K562 (cell line): ENCODE results near the gene PARD3. TPM values are rescaled to one million over a fixed set of nuclear protein-coding genes. Genes with fewer than 3 reads are reported as not detected.

Experiments
- ATAC-seq: fragments of 200-7000 bp; cut with Tn5 transposase; 3 replicates; pipeline ENCODE4 v1.9.1; 2020; ENCODE audit warnings: moderate library complexity
- BruUV-seq: library from RNA; stranded (reverse); fragments of 400-500 nt; replicated peaks from 2 replicates; lab custom pipeline; 2021; lab: Mats Ljungman, UMichigan
- CTCF ChIA-PET: fragments of 300-600 bp; formaldehyde crosslinking; extraction: SDS; loops from one replicate; lab custom pipeline; 2021; ENCODE audit warnings: low intra/inter-chr PET ratio; lab: Yijun Ruan, JAX
- POLR2A ChIA-PET: fragments of 300-600, 350-650 bp; sonication (Branson Sonifier 250); formaldehyde crosslinking; extraction: SDS; loops from one replicate; lab custom pipeline; 2021; ENCODE audit warnings: antibody characterized with exemption, inconsistent platforms; lab: Yijun Ruan, JAX
- DNase-seq, 4 experiments: peaks; one replicate each; pipeline versions ENCODE4 v3.0.0 to v3.0.0-alpha.2; 2011 to 2018; ENCODE audit warnings: low spot score in 3 of 4, mixed read lengths in 3 of 4; ENCODE audit errors: extremely low read depth in 1 of 4
- FAIRE-seq: peaks from 2 replicates; lab custom pipeline; 2011; peaks lifted over from hg19 to GRCh38; lab: Jason Lieb, UNC
- H2AFZ ChIP-seq: 2 replicates; pipeline ENCODE4 v1.6.0; 2011; ENCODE audit warnings: low read depth, low read length, control low read depth, inconsistent platforms
- H3K27ac ChIP-seq: fragments of 200-600 bp; 3 replicates; pipeline ENCODE4 v1.8.0; 2011; ENCODE audit warnings: low read depth, mild to moderate bottlenecking, control low read depth, inconsistent platforms, low read length, moderate library complexity, mixed read lengths; ENCODE audit errors: extremely low read depth
- H3K27me3 ChIP-seq, 2 experiments: fragments of 300-600 bp in 1 of 2; 2 replicates in 1 of 2; 3 replicates in 1 of 2; pipeline versions ENCODE4 v1.6.0 to v1.8.0; 2011; ENCODE audit warnings: inconsistent platforms in 2 of 2, low read length in 2 of 2, mild to moderate bottlenecking in 1 of 2, mixed read lengths in 1 of 2, moderate library complexity in 1 of 2; ENCODE audit not compliant: control insufficient read depth in 2 of 2, insufficient read depth in 2 of 2
- H3K36me3 ChIP-seq: fragments of 300-600 bp; 3 replicates; pipeline ENCODE4 v1.8.0; 2011; ENCODE audit warnings: mild to moderate bottlenecking, low read length, inconsistent platforms; ENCODE audit not compliant: control insufficient read depth, insufficient read depth
- H3K4me1 ChIP-seq, 2 experiments: fragments of 200-600 bp in 1 of 2; replicated peaks in 1 of 2; 2 replicates in 1 of 2; 3 replicates in 1 of 2; pipeline versions ENCODE4 v1.5.1 to v1.8.0; 2011; ENCODE audit warnings: inconsistent platforms in 2 of 2, low read length in 2 of 2, mild to moderate bottlenecking in 1 of 2, mixed read lengths in 1 of 2, moderate library complexity in 1 of 2; ENCODE audit not compliant: control insufficient read depth in 2 of 2, insufficient read depth in 2 of 2
- H3K4me2 ChIP-seq: 2 replicates; pipeline ENCODE4 v1.6.1; 2011; ENCODE audit warnings: low read length, control low read depth, inconsistent platforms, mixed read lengths; ENCODE audit not compliant: insufficient read depth
- H3K4me3 ChIP-seq: fragments of 200-600 bp; sonication (generic), shearing (Covaris generic); 2 replicates; pipeline ENCODE4 v1.5.1; 2016; ENCODE audit warnings: control low read depth, inconsistent platforms
- H3K79me2 ChIP-seq: fragments of 200-600 bp; 3 replicates; pipeline ENCODE4 v1.8.0; 2011; ENCODE audit warnings: low read length, inconsistent platforms; ENCODE audit not compliant: control insufficient read depth, insufficient read depth
- H3K9ac ChIP-seq, 2 experiments: 2 replicates each; pipeline versions ENCODE4 v1.6.0 to v1.6.1; 2011; ENCODE audit warnings: low read depth in 2 of 2, low read length in 2 of 2, control low read depth in 1 of 2, inconsistent platforms in 1 of 2, mild to moderate bottlenecking in 1 of 2, mixed read lengths in 1 of 2; ENCODE audit not compliant: insufficient read depth in 1 of 2
- H3K9me1 ChIP-seq: one replicate; pipeline ENCODE4 v1.6.0; 2011; ENCODE audit warnings: inconsistent platforms, mild to moderate bottlenecking, low read length, moderate library complexity; ENCODE audit not compliant: control insufficient read depth, insufficient read depth
- H3K9me3 ChIP-seq: replicated peaks from 2 replicates; pipeline ENCODE4 v1.5.1; 2011; ENCODE audit warnings: low read depth, low read length, inconsistent platforms; ENCODE audit not compliant: control insufficient read depth, insufficient read depth
- H4K20me1 ChIP-seq: replicated peaks from 2 replicates; pipeline ENCODE4 v1.6.1; 2011; ENCODE audit warnings: low read length, inconsistent platforms, mixed read lengths; ENCODE audit not compliant: control insufficient read depth, insufficient read depth
- CREB3 ChIP-seq: fragments of 450-650 bp; conservative IDR thresholded peaks from 2 replicates; pipeline ENCODE4 v1.6.1; 2016; ENCODE audit warnings: missing genetic modification characterization, low read depth, mild to moderate bottlenecking, missing compliant biosample characterization, moderate library complexity
- MNT ChIP-seq, 2 experiments: fragments of 450-650 bp; conservative IDR thresholded peaks; 2 replicates each; pipeline ENCODE4 v1.6.1; 2017; ENCODE audit warnings: mild to moderate bottlenecking in 2 of 2, moderate library complexity in 2 of 2
- POLR2H ChIP-seq: IDR thresholded peaks from 2 replicates; pipeline ENCODE4 v1.6.1; 2016; ENCODE audit warnings: missing genetic modification characterization, low read depth, mild to moderate bottlenecking, control low read depth, missing compliant biosample characterization, moderate library complexity
- WGBS: fragments of 100-300 bp; shearing (Covaris generic); methylation state at CpG from one replicate; pipeline ENCODE4 v1.1.6; 2016; ENCODE audit warnings: low coverage, mixed read lengths; ENCODE audit not compliant: insufficient coverage; ENCODE audit errors: missing lambda C conversion rate; 5-methylcytosine and 5-hydroxymethylcytosine counted together
- in situ Hi-C: fragments of 300-500 bp; cut with MboI; formaldehyde crosslinking; loops from 4 replicates; pipeline ENCODE4 v1.15.0; 2018; ENCODE audit warnings: inconsistent platforms, mixed read lengths
- intact Hi-C: fragments of 100-400 bp; cut with micrococcal nuclease; formaldehyde crosslinking; loops from 2 replicates; pipeline ENCODE4 v1.14.2; 2022
- polyA plus RNA-seq, 8 experiments: library from polyadenylated mRNA; depleted of rRNA in 4 of 8; stranded (reverse) in 5 of 8; unstranded in 3 of 8; fragments of >200 nt; fragmentation: Nextera tagmentation in 2 of 8; fragmentation: Illumina TruSeq in 1 of 8; extraction: Ambion mirVana in 2 of 8; extraction: Trizol in 1 of 8; gene quantifications; 2 replicates each; pipeline versions ENCODE4 v1.2.1 to v1.2.3, GENCODE V29; 2011 to 2014; ENCODE audit warnings: inconsistent platforms in 1 of 8, missing spikeins in 1 of 8
- total RNA-seq, 7 experiments: library from RNA; depleted of rRNA in 6 of 7; stranded (reverse); fragments of >200 nt in 6 of 7; fragmentation: Illumina TruSeq in 2 of 7; extraction: Trizol in 2 of 7; gene quantifications; 2 replicates each; pipeline versions ENCODE4 v1.2.1 to v1.2.3, GENCODE V29; 2011 to 2021; ENCODE audit warnings: low replicate concordance in 1 of 7

The PARD3 gene
- total and polyA plus RNA-seq, 9 of the 15 experiments (the other 6 are each of a cell fraction or from before 2014, with no cell fraction given), result 2.7 to 11.7 (median 7.7) TPM

GRCh38 chr10:34704526-34705184 lies 110.4 kb downstream of the PARD3 start:
- ChIA-PET POLR2A (interaction anchor here (0.7 kb wide), 2 partner anchors 10 to 813 kb away, joined by 3 read pairs; no protein-coding TSS in a partner anchor), CTCF (no interaction called here)
- H3K79me2 ChIP-seq, result no peaks in the 10 kb centered on the region
- in situ Hi-C loops, result no loop called here
- intact Hi-C loops, result no loop called here
- no peaks in the 10 kb centered on the region; a peak in 1 of 5 replicates for H3K4me1 ChIP-seq
- H3K9me1 ChIP-seq, result no peaks in the 10 kb centered on the region
- 0 out of 4 replicates have a peak, but pooled peaks of 1 of the 2 experiments have one; percentile 14 for TF ChIP-seq MNT (conservative IDR thresholded peaks at IDR 0.05)
- no peak for TF ChIP-seq POLR2H
- no peak for TF ChIP-seq CREB3
- FAIRE-seq (no peak), DNase-seq (no peak), ATAC-seq (no peak)
- H4K20me1 ChIP-seq, result no peaks in the 10 kb centered on the region; the same call in 1 of the 2 replicates
- H2AFZ ChIP-seq, result no peak overlapping the region
- H3K9ac ChIP-seq, result no peak overlapping the region
- no peak overlapping the region for H3K27ac ChIP-seq
- H3K4me3 ChIP-seq, result no peak overlapping the region
- WGBS, result 0% methylated on average over 2 of the region's 2 CpGs
- no peaks in the 10 kb centered on the region for H3K27me3 ChIP-seq
- no TSS peak for BruUV-seq
- H3K4me2 ChIP-seq, result no peak overlapping the region
- no peaks in the 10 kb centered on the region for H3K36me3 ChIP-seq
- H3K9me3 ChIP-seq, result no peaks in the 10 kb centered on the region
